HG03025 (cell line): ENCODE measurements around the gene SEC24A.
A peak's percentile ranks its signal among the peaks of the same experiment; 100 is the strongest.
"Not testable (repeated sequence)": the region's sequence is repeated elsewhere in the genome, so short reads cannot be mapped to it uniquely, and the experiment has no call there.

Experiments used
- ATAC-seq: cut with Tn5 transposase; IDR thresholded peaks from one replicate; pipeline ENCODE4 v1.9.1; 2021; ENCODE audit warnings: mild to moderate bottlenecking, moderate library complexity; ENCODE audit not compliant: unreplicated experiment, low FRiP score

The SEC24A gene

GRCh38 chr5:134648425-134649162 is at the start of gene SEC24A:
SEC24A (plus strand) TSS chr5:134648785; CDS start chr5:134649077, 292 bp downstream.
- peak; percentile 70 for ATAC-seq

- not testable (repeated sequence) for ATAC-seq
These were observed 48.8 kb upstream of the SEC24A start for GRCh38 chr5:134599820-134600219.

- ATAC-seq = no peak
These were observed 48.0 kb upstream of the SEC24A start for GRCh38 chr5:134600600-134600999.

GRCh38 chr5:134603059-134603458 is 45.5 kb upstream of the SEC24A start:
- ATAC-seq = no peak

- no peak for ATAC-seq
These were observed 43.7 kb upstream of the SEC24A start for GRCh38 chr5:134604908-134605307.

GRCh38 chr5:134606726-134607125 is 41.9 kb upstream of the SEC24A start:
- no peak for ATAC-seq

- ATAC-seq = no peak
These were observed 40.0 kb upstream of the SEC24A start for GRCh38 chr5:134608555-134608954.

GRCh38 chr5:134609232-134609851 is 39.2 kb upstream of the SEC24A start:
- no peak for ATAC-seq

GRCh38 chr5:134610725-134611124 is 37.9 kb upstream of the SEC24A start:
- no peak for ATAC-seq

GRCh38 chr5:134611515-134611914 is 37.1 kb upstream of the SEC24A start:
- ATAC-seq = no peak

GRCh38 chr5:134614450-134615085 is 34.0 kb upstream of the SEC24A start:
- ATAC-seq = no peak

- no peak for ATAC-seq
These were observed 28.0 kb upstream of the SEC24A start for GRCh38 chr5:134620634-134621033.

GRCh38 chr5:134625559-134625958 is 23.0 kb upstream of the SEC24A start:
- no peak for ATAC-seq

GRCh38 chr5:134626369-134627014 is 22.1 kb upstream of the SEC24A start:
- ATAC-seq = no peak

GRCh38 chr5:134634227-134634626 is 14.4 kb upstream of the SEC24A start:
- no peak for ATAC-seq

- ATAC-seq = not testable (repeated sequence)
These were observed 13.2 kb upstream of the SEC24A start for GRCh38 chr5:134635366-134635765.

GRCh38 chr5:134637116-134637721 is 11.4 kb upstream of the SEC24A start:
- ATAC-seq = no peak

GRCh38 chr5:134638760-134639201 is 9.8 kb upstream of the SEC24A start:
- ATAC-seq = no peak

GRCh38 chr5:134642931-134643530 is 5.6 kb upstream of the SEC24A start:
- peak; percentile 44 for ATAC-seq

GRCh38 chr5:134647750-134648424 is 698 bp upstream of the SEC24A start:
- ATAC-seq = peak; percentile 14
